ENCODE data around the gene WASL. TPM values are rescaled to one million over a fixed set of nuclear protein-coding genes. Genes with fewer than 3 reads are reported as not detected.

Gene WASL
- total RNA-seq, 2 experiments from 2014 or later = 5.8 to 5.9 TPM

DNA sequence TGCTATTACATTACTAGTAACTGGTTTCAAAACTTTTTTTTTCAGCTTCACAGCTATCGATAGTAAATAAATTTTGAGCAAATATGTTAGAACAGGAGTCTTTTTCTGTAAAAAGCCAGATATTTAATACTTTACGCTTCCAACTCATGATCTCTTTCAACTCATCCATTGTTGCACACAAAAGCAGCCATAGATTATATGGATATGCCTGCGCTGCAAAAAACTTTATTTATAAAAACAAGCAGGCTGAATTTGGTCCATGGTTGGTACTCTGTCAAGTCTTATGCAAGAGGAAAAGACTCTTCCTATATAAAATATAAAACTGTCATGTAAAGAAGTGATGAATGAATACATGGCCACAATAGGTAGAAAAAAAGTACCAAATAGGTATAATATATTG, 31.1 kb downstream of the WASL start:
- TF ChIP-seq, protein P1, sequence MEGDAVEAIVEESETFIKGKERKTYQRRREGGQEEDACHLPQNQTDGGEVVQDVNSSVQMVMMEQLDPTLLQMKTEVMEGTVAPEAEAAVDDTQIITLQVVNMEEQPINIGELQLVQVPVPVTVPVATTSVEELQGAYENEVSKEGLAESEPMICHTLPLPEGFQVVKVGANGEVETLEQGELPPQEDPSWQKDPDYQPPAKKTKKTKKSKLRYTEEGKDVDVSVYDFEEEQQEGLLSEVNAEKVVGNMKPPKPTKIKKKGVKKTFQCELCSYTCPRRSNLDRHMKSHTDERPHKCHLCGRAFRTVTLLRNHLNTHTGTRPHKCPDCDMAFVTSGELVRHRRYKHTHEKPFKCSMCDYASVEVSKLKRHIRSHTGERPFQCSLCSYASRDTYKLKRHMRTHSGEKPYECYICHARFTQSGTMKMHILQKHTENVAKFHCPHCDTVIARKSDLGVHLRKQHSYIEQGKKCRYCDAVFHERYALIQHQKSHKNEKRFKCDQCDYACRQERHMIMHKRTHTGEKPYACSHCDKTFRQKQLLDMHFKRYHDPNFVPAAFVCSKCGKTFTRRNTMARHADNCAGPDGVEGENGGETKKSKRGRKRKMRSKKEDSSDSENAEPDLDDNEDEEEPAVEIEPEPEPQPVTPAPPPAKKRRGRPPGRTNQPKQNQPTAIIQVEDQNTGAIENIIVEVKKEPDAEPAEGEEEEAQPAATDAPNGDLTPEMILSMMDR (IDR thresholded peaks at IDR 0.05) = no peak
- Mint-ChIP-seq H3K27me3 (no peaks in the 10 kb centered on the region), H3K36me3 (ENCODE audit: low read depth) (peaks cover 7% of the 10 kb centered on the region), H3K4me3 (no peak overlapping the region), H3K9me3 (no peaks in the 10 kb centered on the region), H3K27ac (no peak overlapping the region), H3K4me1 (ENCODE audit: low read depth) (peaks cover 60% of the 10 kb centered on the region)
- ATAC-seq (no peak), DNase-seq (no peak)
- intact Hi-C loops (cut with micrococcal nuclease) = no loop called here
- POLR2A ChIA-PET = interaction anchor here (1.0 kb wide), 1 partner anchor 31 kb away, joined by 3 read pairs; no protein-coding TSS in a partner anchor
- CTCF ChIA-PET = interaction anchor here (0.8 to 1.5 kb wide), 5 partner anchors 9 to 154 kb away, joined by 3 to 5 read pairs (median 3); no protein-coding TSS in a partner anchor

DNA sequence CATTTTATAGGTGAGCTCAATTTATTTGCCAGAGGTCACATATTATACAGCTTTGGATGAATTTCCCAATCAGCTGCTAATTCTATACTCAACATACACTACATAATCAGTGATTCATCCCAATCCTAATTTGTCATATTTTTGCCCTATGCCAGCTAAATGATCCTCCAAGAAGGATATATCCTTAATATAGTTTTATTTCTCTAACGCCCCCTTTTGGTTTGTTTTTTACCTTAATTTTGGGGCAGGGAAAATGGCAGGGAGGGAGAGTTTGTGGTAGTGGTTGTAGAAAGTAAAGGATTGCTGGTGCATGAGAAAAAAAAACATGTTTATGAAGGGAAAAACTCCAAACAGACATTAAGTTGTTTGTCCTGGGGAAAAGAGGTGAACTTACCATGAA, 31.9 kb downstream of the WASL start:
- Mint-ChIP-seq H3K4me3 (no peak overlapping the region), H3K9me3 (no peaks in the 10 kb centered on the region), H3K36me3 (ENCODE audit: low read depth) (peaks cover 7% of the 10 kb centered on the region), H3K27ac (no peak overlapping the region), H3K27me3 (no peaks in the 10 kb centered on the region), H3K4me1 (ENCODE audit: low read depth) (peaks cover 66% of the 10 kb centered on the region)
- TF ChIP-seq, protein P1 (IDR thresholded peaks at IDR 0.05) = no peak
- ATAC-seq = no peak
- POLR2A ChIA-PET = interaction anchor here (1.0 kb wide), 1 partner anchor 31 kb away, joined by 3 read pairs; no protein-coding TSS in a partner anchor
- no peak for DNase-seq
- intact Hi-C loops (cut with micrococcal nuclease) = no loop called here
- CTCF ChIA-PET = interaction anchor here (0.8 to 1.7 kb wide), 6 partner anchors 10 to 155 kb away, joined by 3 to 5 read pairs (median 4); partner anchors contain the start of gene WASL

DNA sequence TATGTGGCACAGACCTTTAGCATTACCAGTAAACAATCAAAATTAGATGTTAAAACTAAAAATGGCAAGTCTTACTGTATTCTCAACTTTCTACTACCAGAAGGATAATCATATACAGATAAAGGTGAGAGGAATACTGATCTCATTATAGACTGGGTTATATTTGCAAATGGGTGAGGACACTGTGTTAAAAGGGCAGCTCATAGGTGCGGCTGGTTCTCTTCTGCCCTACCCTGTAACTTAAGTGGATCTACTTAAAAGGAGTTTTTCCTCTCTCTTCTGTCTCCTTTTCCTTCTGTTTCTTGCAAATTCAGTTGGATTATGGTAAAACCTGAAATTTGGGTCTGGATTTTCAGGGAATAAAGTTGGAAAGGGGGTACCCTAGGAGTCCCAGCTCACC, 33.0 kb downstream of the WASL start:
- ATAC-seq = no peak
- intact Hi-C loops (cut with micrococcal nuclease) = no loop called here
- peaks cover 7% of the 10 kb centered on the region for H3K36me3 Mint-ChIP-seq (ENCODE audit: low read depth)
- ChIA-PET CTCF (interaction anchor here (0.6 to 1.7 kb wide), 2 partner anchors 33 to 34 kb away, joined by 3 to 5 read pairs; partner anchors contain the start of gene WASL), POLR2A (no interaction called here)
- no peaks in the 10 kb centered on the region for H3K27me3 Mint-ChIP-seq
- TF ChIP-seq, protein P1 (IDR thresholded peaks at IDR 0.05) = no peak
- no peak for DNase-seq
- H3K4me3 Mint-ChIP-seq = no peak overlapping the region
- H3K27ac Mint-ChIP-seq = no peak overlapping the region
- H3K9me3 Mint-ChIP-seq = no peaks in the 10 kb centered on the region
- peaks cover 70% of the 10 kb centered on the region for H3K4me1 Mint-ChIP-seq (ENCODE audit: low read depth)

DNA sequence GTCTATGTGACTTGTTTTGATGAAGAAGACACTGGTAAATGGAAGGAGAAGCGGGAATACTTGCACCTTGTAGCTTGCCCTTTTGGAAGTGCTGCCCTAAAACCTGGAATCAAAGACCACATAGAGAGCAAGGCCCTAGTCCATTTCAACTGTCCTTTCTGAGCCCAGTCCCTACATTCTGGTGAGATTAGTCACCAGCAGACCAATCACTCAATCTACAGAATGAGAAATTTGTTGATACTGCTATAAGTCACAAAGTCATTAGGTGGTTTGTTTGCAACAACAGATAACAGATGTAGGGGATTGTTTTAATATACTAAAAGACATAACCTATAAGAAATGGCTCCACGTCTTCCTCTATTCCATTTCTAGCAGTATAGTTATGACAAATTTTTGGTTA, 33.6 kb downstream of the WASL start:
- TF ChIP-seq, protein P1 (IDR thresholded peaks at IDR 0.05) = no peak
- intact Hi-C loops (cut with micrococcal nuclease) = no loop called here
- DNase-seq (no peak), ATAC-seq (no peak)
- H3K27ac Mint-ChIP-seq = no peak overlapping the region
- no peaks in the 10 kb centered on the region for H3K9me3 Mint-ChIP-seq
- ChIA-PET CTCF (interaction anchor here (1.4 kb wide), 1 partner anchor 14 kb away, joined by 3 read pairs; no protein-coding TSS in a partner anchor), POLR2A (no interaction called here)
- H3K27me3 Mint-ChIP-seq = no peaks in the 10 kb centered on the region
- H3K36me3 Mint-ChIP-seq (ENCODE audit: low read depth) = peaks cover 7% of the 10 kb centered on the region
- peaks cover 72% of the 10 kb centered on the region for H3K4me1 Mint-ChIP-seq (ENCODE audit: low read depth)
- H3K4me3 Mint-ChIP-seq = no peak overlapping the region

DNA sequence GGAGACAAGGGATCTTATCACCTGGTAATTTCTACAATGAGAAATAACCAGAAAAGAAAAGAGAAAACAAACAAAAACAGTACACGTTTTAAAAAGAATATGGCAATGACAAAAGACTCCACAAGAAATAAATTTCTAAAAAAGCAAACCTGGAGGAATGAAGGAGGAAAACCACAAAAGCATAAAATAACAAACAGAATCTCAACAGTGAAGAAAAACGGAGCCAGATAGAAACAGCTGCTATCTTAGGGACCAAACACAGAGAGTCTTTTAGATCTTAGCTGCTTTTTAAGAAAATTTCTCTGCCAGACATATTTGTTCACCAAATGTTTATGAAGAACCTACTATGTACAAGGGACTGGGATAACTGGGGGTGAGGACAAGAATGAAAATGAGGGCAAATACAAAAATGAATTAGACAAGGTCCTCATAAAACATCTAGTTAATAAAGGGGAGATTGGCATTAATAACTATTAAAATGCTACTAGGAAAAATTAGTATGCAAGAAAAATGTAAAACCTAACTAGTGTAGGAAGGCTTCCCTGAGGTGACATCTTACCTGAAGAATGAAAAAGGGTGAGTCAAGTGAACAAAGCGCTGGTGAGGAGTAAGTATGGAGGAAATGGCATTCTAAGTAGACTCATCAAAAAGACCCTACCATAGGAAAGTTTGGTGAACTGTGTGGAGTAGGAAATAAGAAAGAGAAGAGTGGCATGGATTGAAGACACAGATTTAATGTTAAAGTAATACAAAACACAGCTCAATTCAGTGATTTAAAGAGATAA, 34.3 kb downstream of the WASL start:
- ChIA-PET POLR2A (no interaction called here), CTCF (interaction anchor here (1.4 kb wide), 1 partner anchor 13 kb away, joined by 3 read pairs; no protein-coding TSS in a partner anchor)
- peaks cover 7% of the 10 kb centered on the region for H3K36me3 Mint-ChIP-seq (ENCODE audit: low read depth)
- ATAC-seq = no peak
- no peak overlapping the region for H3K4me3 Mint-ChIP-seq
- H3K27me3 Mint-ChIP-seq = no peaks in the 10 kb centered on the region
- peaks cover 66% of the 10 kb centered on the region for H3K4me1 Mint-ChIP-seq (ENCODE audit: low read depth)
- intact Hi-C loops (cut with micrococcal nuclease) = loop anchor here (5.0 kb wide), 1 partner anchor 33 kb away; the partner anchor contains the start of gene WASL
- TF ChIP-seq, protein P1 (IDR thresholded peaks at IDR 0.05) = no peak
- no peaks in the 10 kb centered on the region for H3K9me3 Mint-ChIP-seq
- no peak overlapping the region for H3K27ac Mint-ChIP-seq
- no peak for DNase-seq

All from activated CD8-positive, alpha-beta T cell treated with anti-CD3 and anti-CD28 coated beads for 36 hours (primary cell).